Measurements from ENCODE around the gene STXBP6. TPM values are rescaled to one million over a fixed set of nuclear protein-coding genes. Genes with fewer than 3 reads are reported as not detected.

Gene STXBP6
- polyA plus RNA-seq, 1 donor (not counting 4 experiments of a cell fraction or from before 2014, with no cell fraction given) = 1.4 TPM

- no peak for DNase-seq (ENCODE audit: low read depth, low spot score)
- no peaks in the 10 kb centered on the region for H3K36me3 ChIP-seq (ENCODE audit: control insufficient read depth in 2 of 2, extremely low read depth in 1 of 2, insufficient read depth in 2 of 2, low read length in 2 of 2)
- H3K4me3 ChIP-seq (ENCODE audit: control insufficient read depth in 2 of 3, extremely low read depth in 1 of 3, insufficient read depth in 2 of 3, low read depth in 1 of 3, low read length in 3 of 3) = no peak overlapping the region
- H3K27me3 ChIP-seq (ENCODE audit: control insufficient read depth, extremely low read depth, insufficient read depth, low read length) = no peaks in the 10 kb centered on the region
- H2AFZ ChIP-seq (ENCODE audit: control insufficient read depth, low read length) = no peak overlapping the region
- H3K9me3 ChIP-seq (ENCODE audit: control insufficient read depth, low read depth, low read length) = no peaks in the 10 kb centered on the region
- H4K20me1 ChIP-seq (ENCODE audit: control insufficient read depth, extremely low read depth, insufficient read depth, low read length) = no peaks in the 10 kb centered on the region
- TF ChIP-seq EZH2 (IDR thresholded peaks at IDR 0.05; ENCODE audit: low read length) (no peak), CTCF (optimal IDR thresholded peaks at IDR 0.05 in 1 of 3, IDR thresholded peaks at IDR 0.05 in 1 of 3, conservative IDR thresholded peaks at IDR 0.05 in 1 of 3; ENCODE audit: extremely low read depth in 1 of 3, insufficient read depth in 2 of 3, low read length in 3 of 3) (no peak)
- H3K9ac ChIP-seq (ENCODE audit: control insufficient read depth, extremely low read depth, insufficient read depth, low read length) = no peak overlapping the region
- dilution Hi-C loops (cut with MboI; ENCODE audit: extremely low pct_ligation_motif_present, low sequenced_read_pairs) = no loop called here
- H3K27ac ChIP-seq (ENCODE audit: control insufficient read depth, insufficient read depth, low read length) = no peak overlapping the region
- no peak for FAIRE-seq
- no peaks in the 10 kb centered on the region for H3K4me1 ChIP-seq (ENCODE audit: control insufficient read depth, extremely low read depth, insufficient read depth, low read length)
- no peak overlapping the region for H3K4me2 ChIP-seq (ENCODE audit: control insufficient read depth, extremely low read depth, insufficient read depth, low read depth, low read length)
- H3K9me1 ChIP-seq (ENCODE audit: control insufficient read depth, extremely low read depth, insufficient read depth, low read length) = no peaks in the 10 kb centered on the region
- H3K79me2 ChIP-seq (ENCODE audit: control insufficient read depth, insufficient read depth, low read length) = no peaks in the 10 kb centered on the region
Measured at GRCh38 chr14:24991288-24991687, 58.7 kb downstream of the STXBP6 start.

- TF ChIP-seq EZH2 (IDR thresholded peaks at IDR 0.05; ENCODE audit: low read length) (no peak), CTCF (optimal IDR thresholded peaks at IDR 0.05 in 1 of 3, IDR thresholded peaks at IDR 0.05 in 1 of 3, conservative IDR thresholded peaks at IDR 0.05 in 1 of 3; ENCODE audit: extremely low read depth in 1 of 3, insufficient read depth in 2 of 3, low read length in 3 of 3) (no peak)
- dilution Hi-C loops (cut with MboI; ENCODE audit: extremely low pct_ligation_motif_present, low sequenced_read_pairs) = no loop called here
- no peak for FAIRE-seq
Measured at GRCh38 chr14:24990773-24991172, 59.2 kb downstream of the STXBP6 start.

More at GRCh38 chr14:24990773-24991172, 59.2 kb downstream of the STXBP6 start:
- H4K20me1 ChIP-seq (ENCODE audit: control insufficient read depth, extremely low read depth, insufficient read depth, low read length) = no peaks in the 10 kb centered on the region
- no peak overlapping the region for H3K9ac ChIP-seq (ENCODE audit: control insufficient read depth, extremely low read depth, insufficient read depth, low read length)
- DNase-seq (ENCODE audit: low read depth, low spot score) = no peak
- H2AFZ ChIP-seq (ENCODE audit: control insufficient read depth, low read length) = no peak overlapping the region
- H3K27ac ChIP-seq (ENCODE audit: control insufficient read depth, insufficient read depth, low read length) = no peak overlapping the region
- no peaks in the 10 kb centered on the region for H3K9me1 ChIP-seq (ENCODE audit: control insufficient read depth, extremely low read depth, insufficient read depth, low read length)
- no peaks in the 10 kb centered on the region for H3K36me3 ChIP-seq (ENCODE audit: control insufficient read depth in 2 of 2, extremely low read depth in 1 of 2, insufficient read depth in 2 of 2, low read length in 2 of 2)
- H3K79me2 ChIP-seq (ENCODE audit: control insufficient read depth, insufficient read depth, low read length) = no peaks in the 10 kb centered on the region
- no peaks in the 10 kb centered on the region for H3K27me3 ChIP-seq (ENCODE audit: control insufficient read depth, extremely low read depth, insufficient read depth, low read length)
- no peaks in the 10 kb centered on the region for H3K9me3 ChIP-seq (ENCODE audit: control insufficient read depth, low read depth, low read length)
- H3K4me1 ChIP-seq (ENCODE audit: control insufficient read depth, extremely low read depth, insufficient read depth, low read length) = no peaks in the 10 kb centered on the region
- no peak overlapping the region for H3K4me2 ChIP-seq (ENCODE audit: control insufficient read depth, extremely low read depth, insufficient read depth, low read depth, low read length)
- H3K4me3 ChIP-seq (ENCODE audit: control insufficient read depth in 2 of 3, extremely low read depth in 1 of 3, insufficient read depth in 2 of 3, low read depth in 1 of 3, low read length in 3 of 3) = no peak overlapping the region
